DMS 273 treated with DMSO at 0.1 percent for 48 hours (cell line): ENCODE data around the gene SLC2A1.

Experiments used
- DNase-seq: peaks from one replicate; lab custom pipeline; 2025; lab: John Stamatoyannopoulos, UW

SLC2A1 gene

DNA sequence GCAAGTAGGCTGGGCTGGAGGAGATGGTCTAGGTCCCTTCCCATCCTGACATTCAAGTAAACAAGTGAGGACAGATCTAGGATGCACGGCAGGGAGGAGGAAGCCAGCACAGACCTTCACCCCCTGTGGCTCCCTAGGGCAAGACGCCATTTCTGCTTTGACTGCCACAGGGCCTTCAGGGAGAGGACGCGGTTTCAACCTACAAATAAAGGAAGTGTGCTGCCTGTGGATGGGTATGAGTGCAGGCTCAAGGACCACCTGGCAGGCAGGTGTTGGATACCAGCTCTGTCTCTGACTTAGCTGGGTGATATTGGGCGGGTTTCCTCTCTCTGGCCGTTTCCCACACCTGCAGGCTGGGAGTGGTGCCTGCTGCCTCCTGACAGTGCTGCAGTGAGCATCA, 16.2 kb downstream of the SLC2A1 start:
- DNase-seq = no peak

DNA sequence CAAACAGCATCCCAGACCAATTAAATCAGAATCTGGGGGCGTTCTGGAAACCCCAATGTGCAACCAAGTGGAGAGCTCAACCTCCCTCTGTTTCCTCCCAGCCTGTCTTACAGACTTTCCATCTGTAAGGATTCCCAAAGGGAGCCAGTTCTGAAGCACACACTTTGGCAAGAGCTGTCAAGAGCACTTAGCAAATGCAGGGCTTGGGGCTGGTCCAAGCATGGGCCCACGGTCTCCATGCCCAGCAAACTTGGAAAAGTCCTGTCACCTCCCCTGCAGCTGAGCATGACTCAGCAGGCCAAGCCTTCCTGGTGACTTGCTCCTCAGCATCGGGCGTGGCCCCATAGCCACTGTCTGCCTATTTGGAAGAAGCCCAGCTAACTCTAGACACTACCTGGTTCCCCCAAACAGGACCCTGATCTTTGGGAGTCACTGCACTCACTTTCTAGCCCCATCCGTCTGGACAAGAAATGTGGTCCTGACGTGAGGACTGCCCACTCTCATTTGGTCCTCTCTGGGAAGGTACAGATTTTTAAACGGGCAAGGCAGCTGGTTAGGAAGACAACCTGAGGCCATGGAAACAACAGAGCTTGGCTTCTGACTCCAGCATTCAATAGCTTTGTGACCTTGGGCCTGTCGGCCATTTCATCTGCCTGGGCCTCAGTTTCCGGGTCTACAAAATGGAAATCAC, 16.9 kb downstream of the SLC2A1 start:
- DNase-seq = no peak

DNA sequence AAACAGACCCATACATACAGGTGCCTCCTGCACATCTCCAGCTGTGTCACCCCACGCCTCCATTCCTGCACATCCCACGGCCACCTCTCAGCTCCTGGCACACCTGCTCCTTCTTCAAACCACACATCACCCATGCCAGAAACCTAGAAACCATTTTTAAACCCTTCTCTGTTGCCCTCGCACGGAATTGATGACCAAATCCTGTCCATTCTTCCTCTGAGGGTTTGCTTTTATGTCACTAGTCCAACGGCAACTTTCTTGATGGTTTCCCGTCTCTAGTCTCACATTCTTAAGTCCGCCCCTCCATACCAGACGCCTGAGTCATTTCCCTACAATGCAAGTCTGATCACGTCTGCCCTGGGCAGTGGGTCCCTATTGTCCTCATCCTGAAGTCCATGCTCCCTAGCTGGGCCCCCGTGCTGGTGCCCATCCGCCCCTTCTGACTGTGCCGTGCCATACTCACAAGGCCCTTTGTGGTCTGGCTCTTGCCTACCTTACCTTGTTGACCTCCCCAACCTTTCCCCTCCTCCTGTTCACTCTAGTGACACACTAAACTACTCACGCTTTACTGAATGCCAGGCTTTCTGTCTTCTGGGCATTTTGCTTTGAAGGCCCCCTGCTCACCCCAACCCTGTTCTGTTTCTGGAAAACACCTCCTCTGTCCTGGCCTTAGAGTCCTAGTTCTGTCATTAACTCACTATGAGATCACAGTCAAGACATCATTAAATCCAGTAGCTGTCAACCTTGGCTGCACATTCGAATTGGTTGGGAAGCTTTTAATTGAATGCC, 17.6 kb downstream of the SLC2A1 start:
- DNase-seq = no peak

DNA sequence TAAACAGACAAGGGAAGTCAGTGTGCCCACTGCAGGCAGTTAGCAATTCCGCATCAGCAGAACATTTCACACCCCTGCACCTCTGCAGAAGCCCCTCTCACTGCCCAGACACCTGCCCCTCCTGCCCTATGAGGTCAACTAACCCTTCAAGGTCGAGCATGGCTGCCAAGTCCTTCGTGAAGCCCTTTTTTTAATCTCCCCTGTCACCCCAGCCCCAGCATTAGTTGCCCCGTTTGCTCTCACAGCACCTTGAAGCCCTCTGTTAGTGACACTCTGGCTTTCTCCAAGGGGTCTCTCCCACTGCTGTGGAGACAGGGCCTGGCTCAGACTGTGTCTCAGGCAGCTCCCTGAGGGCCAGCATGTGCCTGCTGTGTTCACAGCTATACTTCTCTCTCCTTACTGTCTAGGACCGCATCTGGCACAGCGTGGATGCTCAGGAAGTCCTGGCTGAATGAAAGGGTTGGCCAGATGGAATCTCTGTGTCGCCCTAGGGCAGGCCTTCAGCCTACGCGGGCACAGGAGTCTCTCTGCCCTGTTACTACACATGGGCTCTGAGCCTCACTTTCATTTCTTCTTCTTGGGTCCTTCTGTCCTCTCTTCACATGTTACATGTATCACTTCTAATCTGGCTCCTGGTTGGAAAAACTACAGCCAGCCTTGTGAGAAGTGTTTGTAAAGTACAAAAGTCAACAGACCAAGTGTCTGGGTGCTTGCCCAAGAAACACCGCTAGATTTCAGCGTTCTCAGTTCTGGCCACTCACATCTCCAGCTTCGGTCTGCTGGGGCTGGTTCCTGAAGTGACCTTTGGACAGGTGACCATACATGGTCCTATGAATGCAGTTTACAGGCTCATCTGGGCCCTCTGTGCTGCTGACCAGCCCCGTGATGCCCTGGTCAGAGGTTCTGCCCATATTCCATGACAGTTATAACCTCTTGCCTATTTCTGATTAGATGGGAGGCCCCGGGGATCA, 19.7 kb downstream of the SLC2A1 start:
- DNase-seq = no peak

DNA sequence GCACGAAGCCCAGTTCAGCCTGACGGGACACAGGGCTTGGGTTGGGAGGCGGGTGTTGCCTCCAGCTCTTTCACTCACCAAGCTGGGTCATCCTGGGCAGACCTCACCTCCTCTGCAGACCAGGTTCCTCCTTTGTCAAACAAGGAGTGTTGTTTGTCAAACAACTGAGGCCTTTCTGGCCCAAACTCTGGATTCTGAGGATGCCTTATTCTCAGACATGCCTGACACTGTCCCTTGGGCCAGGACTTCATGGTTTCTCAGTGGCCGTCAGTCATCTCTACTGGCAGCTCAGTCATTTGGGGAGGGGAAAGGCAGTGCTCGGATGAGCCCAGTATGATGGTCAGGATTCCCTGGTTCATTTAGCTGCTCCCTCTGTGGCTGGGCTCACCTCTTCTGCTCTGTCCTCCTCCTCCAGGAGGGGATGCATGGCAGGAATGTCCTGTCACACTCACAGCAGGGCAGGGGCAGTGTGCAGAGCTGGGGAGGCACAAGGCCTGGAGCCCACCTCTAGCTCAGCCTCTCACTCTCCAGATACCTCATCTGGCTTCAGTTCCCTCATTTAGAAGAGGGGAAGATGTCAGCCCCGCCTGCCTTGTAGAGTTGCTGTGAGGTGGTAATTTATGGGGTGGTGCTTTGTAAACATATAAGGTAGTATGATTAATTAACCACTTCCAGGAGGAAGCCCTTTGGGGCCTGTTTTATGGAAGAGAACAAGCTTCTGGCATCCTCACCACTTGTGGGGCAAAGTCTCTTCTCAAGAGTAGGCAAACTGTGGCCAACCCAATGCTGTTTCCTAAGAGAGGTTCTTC, 20.6 kb downstream of the SLC2A1 start:
- no peak for DNase-seq

DNA sequence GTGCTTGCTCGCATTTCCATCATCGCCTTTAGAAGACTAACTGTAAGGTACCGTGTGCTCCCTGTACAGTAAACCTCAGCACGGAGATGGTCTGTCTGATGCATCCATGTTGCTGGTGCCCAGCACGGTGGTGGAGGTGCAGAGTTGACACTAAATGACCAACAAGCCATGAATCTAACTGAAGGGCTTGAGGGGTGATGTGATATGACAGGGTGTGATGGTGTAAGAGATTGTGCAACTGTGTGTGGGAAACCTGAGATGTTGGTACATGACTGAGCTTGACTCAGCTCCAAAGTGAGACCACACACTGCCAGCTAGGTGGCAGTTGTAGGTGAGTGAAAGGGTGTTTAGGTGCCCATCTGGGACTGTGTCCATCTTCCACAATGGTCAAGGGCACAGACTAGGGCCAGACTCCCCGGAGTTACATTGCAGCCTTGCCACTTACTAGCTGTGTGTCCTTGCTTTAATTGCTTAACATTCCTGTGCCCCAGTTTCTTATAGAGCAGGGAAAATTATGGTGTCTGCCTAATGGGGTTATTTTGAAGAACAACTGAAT, 21.4 kb downstream of the SLC2A1 start:
- no peak for DNase-seq

DNA sequence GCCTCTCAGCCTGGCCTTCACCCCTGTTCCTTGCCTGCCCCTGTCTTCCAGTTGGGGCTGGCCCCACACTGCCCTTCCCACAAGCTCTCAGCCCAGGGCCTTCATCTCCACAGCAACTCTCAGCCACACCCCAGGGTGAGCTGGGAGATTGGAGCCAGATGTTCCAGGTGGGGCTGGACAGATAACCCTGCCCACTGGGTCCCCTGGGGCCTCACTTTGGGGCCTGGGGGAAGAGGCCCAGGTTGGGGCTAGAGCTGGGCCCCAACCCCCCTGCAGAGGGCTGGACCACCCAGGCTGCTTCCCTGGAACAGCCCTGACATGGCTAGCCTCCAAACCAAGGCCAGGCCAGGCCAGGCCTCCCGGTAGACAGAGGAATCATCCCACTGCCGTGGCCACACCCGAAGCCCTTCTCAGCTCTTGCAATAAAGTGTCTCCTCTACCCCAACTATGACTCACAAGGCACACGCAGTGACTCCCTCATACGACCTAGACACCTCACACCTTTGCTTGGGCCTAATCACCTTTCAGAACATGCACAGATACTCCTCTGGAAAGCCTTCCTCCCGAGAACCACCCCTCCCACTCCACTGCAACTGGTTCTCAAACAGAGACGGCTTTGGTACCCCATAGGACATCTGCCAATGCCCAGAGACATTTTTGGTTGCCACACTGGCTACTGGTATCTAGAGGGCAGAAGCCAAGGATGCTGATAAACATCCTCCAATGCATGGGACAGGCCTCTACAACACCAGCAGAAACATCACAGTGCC, 22.2 kb downstream of the SLC2A1 start:
- DNase-seq = no peak

DNA sequence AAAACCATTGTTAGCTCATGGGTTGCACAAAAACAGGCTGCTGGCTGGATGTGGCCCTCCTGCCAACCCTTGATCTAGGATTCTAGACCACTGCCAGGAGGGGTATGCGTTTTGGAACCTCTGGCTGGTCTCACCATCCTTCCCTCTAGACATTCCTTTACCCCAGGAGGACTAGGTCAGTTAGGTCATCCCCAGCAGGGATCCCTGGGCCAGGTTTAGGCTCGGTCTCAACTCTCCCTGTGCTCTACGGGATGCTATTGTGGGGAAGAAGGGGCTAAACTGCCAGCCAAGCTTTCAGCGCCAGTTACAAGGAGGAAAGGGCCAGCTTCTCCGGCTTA, 22.7 kb downstream of the SLC2A1 start:
- no peak for DNase-seq

DNA sequence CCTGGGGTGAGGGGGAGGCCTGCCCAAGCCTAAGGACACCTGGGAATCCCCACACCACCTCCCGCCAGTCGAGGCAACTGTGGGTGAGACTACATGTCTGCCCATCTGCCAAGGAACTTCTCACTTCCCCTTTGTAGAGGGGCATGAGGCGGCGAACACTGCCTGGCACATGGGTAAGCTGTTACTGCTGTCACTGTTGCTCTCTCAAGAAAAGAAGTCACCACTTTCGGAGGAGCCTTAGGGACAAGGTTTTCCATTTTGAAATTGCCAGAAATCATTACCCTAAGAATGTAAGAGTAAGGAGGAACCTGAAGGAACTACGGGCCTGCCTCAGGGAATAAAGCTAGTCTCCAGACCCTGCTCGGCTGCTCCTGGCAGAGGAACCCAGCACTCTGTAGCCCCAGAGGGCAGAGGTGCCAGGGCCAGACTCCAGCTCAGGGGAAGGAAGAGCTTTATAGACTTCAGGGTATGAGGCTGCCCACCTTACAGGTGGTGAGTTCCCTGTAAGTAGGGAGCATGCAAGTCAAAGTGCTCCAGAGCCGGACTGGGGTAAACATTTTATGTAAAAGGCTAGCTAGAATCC, 23.3 kb downstream of the SLC2A1 start:
- DNase-seq = no peak

DNA sequence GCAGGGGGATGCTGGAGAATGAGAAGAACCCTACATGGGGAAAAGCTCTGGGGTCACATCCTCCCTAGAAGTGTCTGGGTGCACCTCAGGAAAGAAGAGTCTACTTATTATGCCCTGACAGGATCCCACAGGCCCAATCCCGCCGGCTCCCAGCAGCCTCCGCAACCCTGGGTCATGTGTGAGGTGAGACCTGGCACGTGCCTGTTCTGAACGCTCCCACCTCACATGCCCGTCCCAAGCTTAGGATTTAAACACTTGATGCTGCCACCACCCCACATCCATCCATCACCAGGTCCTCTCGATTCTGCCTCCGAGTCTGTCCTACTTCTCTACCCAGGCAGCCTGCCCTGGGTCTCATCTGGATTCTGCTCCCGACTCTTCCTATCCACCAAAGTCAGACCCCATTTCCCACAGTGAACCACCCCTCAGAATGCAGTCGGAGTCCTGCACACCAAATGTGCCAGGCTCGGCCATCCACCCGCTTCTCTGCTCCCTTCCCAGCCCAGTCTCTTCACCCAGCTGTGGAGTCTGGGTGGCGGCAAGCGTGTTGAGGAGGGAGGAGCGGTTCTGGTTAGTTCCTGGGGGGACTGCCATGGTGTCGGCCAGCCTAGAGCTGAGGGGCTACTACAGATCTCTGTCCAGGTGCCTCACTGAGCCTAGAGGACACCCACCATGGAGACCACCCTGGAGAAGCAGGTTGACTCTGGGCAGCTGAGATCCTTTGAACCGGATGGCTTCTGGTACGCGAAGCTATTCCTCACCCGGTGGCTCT, 23.9 kb downstream of the SLC2A1 start:
- DNase-seq = no peak

DNA sequence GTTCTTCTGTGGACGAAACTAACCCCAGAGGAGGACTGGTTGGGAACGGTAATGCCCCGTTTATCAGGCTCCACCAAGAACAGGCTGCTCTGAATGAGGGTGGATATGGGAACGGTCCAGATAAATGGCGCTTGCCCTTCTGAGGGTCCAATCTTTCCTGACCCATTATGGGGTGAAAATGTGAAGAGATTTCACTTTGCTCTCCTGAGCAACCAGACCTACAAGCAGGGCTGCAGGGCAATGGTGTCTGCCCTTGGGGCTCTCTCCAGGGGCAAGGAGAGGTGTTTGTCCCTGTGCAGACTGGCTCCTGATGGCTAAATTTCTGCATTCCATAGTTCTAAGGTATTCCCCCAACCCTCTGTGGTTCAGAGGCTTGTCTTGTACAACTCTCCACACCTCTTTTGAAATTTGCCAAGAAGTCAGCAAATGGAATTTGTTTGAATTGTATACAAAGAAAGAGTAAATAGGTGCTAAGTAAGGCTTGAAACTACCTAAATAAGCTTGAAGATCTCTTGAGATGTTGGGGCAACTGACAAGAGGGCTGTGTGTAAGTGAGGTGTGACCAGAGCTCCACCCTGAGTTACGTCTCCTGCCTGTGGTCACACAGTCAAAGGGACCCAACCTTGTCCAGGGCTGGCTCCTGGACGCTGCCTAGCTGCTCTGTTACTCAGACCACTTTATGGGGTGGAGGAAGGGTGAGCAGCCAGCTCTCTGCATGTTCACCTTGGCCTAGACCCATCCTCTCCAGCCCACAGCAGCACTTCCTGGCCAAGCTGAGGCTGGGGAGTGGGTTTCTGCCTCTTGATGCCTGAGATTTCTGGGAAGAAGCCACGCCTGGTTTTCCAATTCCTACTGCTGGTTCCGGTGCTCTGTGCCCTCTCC, 24.8 kb downstream of the SLC2A1 start:
- no peak for DNase-seq

DNA sequence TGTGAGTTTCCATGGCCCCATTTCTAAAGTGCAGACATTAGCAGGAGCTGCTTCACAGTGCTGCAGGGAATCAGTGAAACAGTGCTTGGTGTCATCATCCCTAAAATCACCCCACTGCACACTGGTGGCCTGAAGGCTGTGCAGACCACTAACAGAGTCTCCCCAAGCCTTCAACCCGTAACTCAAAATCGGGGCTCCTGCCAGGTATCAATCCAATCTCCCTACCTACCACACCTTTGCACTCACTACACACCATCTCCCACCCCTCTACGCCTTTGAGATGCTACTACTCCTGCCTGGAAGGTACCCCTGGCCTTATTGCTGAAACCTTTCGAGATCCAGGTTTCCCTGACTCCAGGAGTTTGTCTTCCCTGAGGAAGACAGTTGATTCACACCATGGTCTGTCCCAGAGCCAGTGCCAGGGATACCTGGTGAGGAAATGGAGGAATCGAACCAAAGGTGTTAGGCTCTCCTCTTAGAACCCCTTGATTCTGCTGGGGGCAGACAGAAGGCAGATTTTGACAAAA, 25.5 kb downstream of the SLC2A1 start:
- DNase-seq = no peak

DNA sequence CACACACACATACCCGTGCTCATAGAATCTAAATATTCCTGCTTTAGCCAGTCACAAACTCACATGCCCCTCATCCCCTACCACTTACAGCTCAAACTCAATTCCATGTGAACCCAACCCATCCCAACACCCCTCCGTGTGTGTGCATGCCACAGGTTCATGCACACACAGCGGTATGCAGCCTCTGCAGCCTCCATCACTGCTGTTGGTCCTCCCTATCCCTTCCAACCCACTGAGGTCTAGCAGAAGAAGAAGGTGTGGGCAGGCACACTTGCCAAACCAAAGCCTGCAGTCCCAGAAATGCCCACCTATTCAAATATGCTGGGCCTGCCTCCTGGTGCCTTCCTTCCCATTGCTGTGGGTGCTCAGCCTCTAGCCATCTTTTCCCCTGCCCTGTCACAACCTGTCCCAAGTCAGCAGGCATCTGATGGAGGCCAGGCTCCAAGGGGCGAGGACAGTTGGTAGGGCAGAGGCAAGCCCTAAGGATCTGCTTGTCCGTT, 26.2 kb downstream of the SLC2A1 start:
- DNase-seq = no peak

DNA sequence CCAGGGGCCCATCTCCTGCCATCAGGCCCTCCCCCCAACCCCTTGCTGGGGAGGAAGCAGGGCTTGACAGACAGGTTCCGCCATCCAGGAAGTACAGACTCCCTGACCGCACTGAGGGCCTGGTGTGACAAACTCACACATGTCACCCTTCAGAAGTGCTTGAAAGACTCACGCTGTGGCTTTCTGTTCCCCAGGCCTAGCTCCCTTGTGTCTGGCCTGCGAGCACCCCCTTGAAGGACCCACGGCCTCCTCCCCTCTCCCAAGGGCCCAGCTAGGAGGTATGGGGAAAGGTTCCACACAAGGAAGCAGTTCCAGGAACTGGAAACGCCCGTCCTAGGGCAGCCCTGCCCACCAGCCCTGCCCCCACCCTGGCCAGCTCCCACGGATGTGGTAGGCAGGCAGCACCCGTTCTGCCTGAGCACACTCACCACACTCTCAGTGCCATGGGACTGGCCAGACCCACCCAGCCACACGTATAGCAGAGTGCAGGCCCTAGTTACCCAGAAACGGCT, 26.7 kb downstream of the SLC2A1 start:
- no peak for DNase-seq

DNA sequence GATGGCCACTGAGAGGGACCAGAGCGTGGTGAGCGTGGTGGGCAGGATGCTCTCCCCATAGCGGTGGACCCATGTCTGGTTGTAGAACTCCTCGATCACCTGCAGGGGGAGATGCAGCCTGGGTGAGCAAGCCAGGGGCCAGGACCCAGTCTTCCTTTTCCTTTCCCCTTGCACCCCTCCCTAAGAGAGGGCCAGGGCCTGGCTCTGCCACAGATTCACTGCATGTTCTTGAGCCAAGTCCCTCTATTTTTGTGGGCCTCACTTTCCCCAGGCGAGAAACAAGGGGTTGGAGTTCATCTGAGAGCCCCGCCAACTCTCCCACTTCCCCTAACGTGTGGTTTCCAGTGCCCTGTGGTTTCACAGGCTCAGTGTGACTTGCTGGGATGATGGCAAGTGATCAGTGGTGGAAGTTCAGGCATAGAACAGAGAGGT, 27.5 kb downstream of the SLC2A1 start:
- DNase-seq = no peak

DNA sequence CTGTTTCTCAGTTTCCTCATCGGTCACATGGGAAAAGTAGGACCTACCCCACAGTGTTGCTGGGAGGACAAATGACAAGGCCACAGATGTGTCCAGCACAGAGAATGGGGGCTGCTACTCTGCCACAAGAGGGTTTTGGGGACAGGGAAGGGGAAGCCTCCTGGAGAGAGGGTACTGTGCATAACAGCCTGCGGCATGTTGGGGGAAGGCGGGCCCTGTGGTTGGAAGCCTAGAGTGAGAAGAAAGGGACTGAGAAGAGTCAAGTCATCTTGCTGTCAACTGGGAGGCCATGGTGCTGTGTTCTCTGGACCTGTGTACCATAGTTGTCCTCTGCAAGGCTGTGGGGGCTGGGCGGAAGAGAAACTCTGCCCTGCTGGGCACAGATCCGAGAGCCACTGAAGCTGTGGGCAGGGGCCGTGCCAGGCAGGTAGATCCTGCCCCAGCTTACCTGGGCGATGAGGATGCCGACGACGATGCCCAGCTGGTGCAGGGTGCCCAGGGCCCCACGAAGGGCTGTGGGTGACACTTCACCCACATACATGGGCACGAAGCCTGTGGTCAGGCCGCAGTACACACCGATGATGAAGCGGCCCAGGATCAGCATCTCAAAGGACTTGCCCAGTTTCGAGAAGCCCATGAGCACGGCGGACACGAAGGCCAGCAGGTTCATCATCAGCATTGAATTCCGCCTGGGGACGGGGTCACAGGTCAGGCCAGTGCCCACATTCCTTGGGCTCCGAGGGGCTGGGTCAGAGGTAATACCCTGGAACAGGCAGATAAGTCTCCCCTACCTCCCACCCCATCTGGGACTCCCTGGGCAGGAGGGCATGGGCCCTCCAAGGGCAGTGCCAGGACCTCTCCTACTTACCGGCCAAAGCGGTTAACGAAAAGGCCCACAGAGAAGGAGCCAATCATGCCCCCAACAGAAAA, 28.2 kb downstream of the SLC2A1 start:
- no peak for DNase-seq
